GM08714 (cell line): ENCODE results near the gene CGRRF1.
A peak's percentile ranks its signal among the peaks of the same experiment; 100 is the strongest.

Source experiments
- H3K4me3 ChIP-seq: fragments of 200-500 bp; sonication (Bioruptor generic); 2 replicates; pipeline ENCODE4 v1.5.1; 2014; ENCODE audit warnings: mild to moderate bottlenecking, low read length, inconsistent platforms
- ZNF274 ChIP-seq: IDR thresholded peaks from 2 replicates; pipeline ENCODE4 v1.6.1; 2012; ENCODE audit warnings: mild to moderate bottlenecking, low read depth, low read length

The CGRRF1 gene

GRCh38 chr14:54501480-54501879 lies 8.2 kb upstream of the CGRRF1 start:
- H3K4me3 ChIP-seq, result no peak overlapping the region
- TF ChIP-seq ZNF274, result no peak

- no peak for TF ChIP-seq ZNF274
- H3K4me3 ChIP-seq, result no peak overlapping the region
These were observed 7.1 kb upstream of the CGRRF1 start for GRCh38 chr14:54502602-54503001.

GRCh38 chr14:54503486-54503885 lies 6.2 kb upstream of the CGRRF1 start:
- TF ChIP-seq ZNF274, result no peak
- H3K4me3 ChIP-seq, result no peak overlapping the region

DNA sequence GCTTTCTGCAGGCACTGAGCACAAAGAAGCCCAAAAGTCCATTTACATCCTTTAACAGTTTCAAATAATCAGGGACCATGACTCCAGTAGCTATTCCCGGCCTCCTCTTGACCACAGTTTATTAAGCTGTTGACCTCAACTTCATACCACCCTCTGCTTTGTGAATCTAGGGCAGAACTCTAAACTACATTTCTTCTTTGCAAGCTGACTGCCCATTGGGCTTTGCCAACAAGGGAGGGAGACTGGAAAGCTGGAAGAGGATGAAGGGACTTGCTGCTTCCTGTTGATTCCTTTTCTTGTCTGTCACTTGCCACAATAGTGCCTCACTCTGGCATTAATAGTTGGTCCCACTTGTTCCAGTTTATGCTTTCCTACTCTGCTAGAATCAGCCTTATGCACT lies 2.7 kb downstream of the CGRRF1 start:
- no peak overlapping the region for H3K4me3 ChIP-seq
- no peak for TF ChIP-seq ZNF274

GRCh38 chr14:54515670-54516069 lies 6.0 kb downstream of the CGRRF1 start:
- no peak for TF ChIP-seq ZNF274
- H3K4me3 ChIP-seq, result no peak overlapping the region

GRCh38 chr14:54516709-54517108 lies 7.0 kb downstream of the CGRRF1 start:
- TF ChIP-seq ZNF274, result no peak

DNA sequence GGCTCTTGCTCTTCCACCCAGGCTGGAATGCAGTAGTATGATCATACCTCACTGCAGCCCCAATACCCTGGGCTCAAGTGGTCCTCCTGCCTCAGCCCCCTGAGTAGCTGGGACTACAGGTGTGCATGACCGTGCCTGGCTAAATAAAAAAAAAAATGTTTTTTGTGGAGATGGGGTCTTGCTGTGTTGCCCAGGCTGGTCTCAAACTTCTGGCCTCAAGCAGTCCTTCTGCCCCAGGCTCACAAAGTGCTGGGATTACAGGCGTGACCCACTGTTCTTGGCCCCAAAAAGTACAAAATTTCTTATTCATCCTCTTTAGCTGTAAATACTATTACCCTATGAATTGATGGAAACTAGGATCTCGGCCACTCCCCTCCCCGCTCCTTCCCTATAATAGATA lies 14.7 kb downstream of the CGRRF1 start:
- H3K4me3 ChIP-seq, result no peak overlapping the region
- no peak for TF ChIP-seq ZNF274

More at GRCh38 chr14:54516709-54517108, 7.0 kb downstream of the CGRRF1 start:
- no peak overlapping the region for H3K4me3 ChIP-seq

DNA sequence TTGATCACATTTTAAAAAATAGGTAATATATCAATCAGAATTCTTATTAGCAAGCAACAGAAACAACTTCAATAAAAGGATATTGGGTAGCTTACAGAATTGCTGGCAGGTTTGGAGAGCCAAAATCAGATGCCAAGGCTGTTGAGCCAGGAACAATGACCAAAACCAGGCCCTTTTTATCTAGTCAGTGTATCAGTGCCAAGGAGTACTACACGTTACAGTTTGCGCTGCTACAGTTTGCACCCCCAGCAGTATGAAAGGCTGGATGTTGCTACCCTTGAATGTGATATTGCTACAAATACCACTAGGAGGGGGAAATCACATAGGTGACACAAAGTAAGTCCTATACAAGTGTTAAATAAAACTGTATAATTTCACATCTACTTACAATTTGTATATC lies 19.3 kb downstream of the CGRRF1 start:
- TF ChIP-seq ZNF274, result no peak
- no peak overlapping the region for H3K4me3 ChIP-seq

GRCh38 chr14:54529811-54530210 lies 20.1 kb downstream of the CGRRF1 start:
- no peak for TF ChIP-seq ZNF274
- no peak overlapping the region for H3K4me3 ChIP-seq

DNA sequence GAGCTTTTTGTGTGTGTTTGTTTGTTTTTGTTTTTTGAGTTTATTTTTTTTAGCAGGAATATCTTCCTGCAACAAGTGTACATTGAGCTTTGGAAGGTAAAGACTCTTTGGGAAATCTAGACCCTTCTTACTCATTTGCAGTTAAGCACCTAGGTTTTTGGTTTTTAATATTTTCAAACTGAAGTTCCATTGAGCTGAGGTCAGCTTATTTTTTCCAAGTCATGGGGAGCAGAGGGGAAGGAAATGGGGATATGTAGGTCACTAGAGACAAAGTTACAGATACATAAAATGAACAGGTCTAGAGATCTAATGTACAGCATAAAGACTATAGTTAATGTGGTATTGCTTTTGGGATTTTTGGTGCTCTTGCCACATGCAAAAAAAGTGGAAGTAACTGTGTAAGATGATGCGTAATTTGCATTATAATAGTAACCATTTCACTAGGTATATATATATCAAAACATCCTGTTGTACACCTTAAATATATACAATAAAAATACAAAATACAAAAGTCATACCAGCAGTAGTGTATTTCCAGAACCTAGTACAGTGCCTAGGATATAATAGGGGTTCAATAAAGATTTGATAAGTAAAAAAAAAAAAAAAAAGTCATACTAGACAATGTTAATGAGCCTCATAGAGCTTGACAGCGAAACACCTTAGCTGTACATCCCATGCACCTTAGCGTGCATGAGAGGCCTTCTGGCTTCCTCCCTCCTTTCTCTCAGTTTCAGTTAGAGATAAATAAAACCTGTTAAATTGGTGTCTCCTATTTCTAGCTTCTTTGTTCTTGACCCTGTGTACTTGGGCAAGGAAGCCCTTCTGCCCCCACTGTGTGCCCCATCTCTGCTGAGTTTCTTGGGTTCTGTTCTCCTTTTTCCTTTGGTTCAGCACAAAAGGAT lies 22.7 kb downstream of the CGRRF1 start:
- peak overlapping the region; percentile 33; the same call in 1 of the 2 replicates for H3K4me3 ChIP-seq
- no peak for TF ChIP-seq ZNF274

GRCh38 chr14:54533100-54533499 lies 23.4 kb downstream of the CGRRF1 start:
- H3K4me3 ChIP-seq, result peak overlapping the region; percentile 33; the same call in 1 of the 2 replicates
- no peak for TF ChIP-seq ZNF274

- TF ChIP-seq ZNF274, result no peak
- no peak overlapping the region for H3K4me3 ChIP-seq
These were observed 25.4 kb downstream of the CGRRF1 start for GRCh38 chr14:54535126-54535525.

GRCh38 chr14:54535646-54536045 lies 25.9 kb downstream of the CGRRF1 start:
- no peak overlapping the region for H3K4me3 ChIP-seq

DNA sequence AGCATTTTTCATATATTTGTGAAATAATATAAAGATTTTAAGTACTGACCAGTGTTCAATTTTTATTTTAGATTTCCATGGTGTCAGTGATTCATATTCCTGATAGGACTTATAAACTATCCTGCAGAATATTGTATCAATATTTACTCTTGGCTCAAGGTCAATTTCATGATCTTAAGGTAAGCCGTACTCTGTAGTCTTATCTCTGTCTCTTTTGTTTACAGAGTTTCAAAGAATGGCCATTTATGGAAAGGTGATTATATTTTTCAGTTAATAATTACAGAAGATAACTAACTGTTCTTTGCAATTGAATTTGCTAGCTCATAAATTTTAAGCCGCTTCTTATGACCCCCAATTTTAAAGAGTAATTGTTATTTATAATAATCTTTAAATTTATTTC lies 27.9 kb downstream of the CGRRF1 start:
- TF ChIP-seq ZNF274, result no peak
- H3K4me3 ChIP-seq, result no peak overlapping the region

More at GRCh38 chr14:54535646-54536045, 25.9 kb downstream of the CGRRF1 start:
- no peak for TF ChIP-seq ZNF274

GRCh38 chr14:54538055-54538454 lies 28.3 kb downstream of the CGRRF1 start:
- TF ChIP-seq ZNF274, result no peak

More at GRCh38 chr14:54538055-54538454, 28.3 kb downstream of the CGRRF1 start:
- H3K4me3 ChIP-seq, result no peak overlapping the region
